ENCODE data around the gene BTBD6. TPM values are rescaled to one million over a fixed set of nuclear protein-coding genes. Genes with fewer than 3 reads are reported as not detected.

Gene BTBD6
- total and polyA plus RNA-seq, 2 of the 8 experiments (the other 6 are each of a cell fraction or from before 2014, with no cell fraction given) = 10.1 to 10.2 TPM

- H3K23ac ChIP-seq (ENCODE audit: insufficient read length) = no peak overlapping the region
- no peak overlapping the region for H3K14ac ChIP-seq (ENCODE audit: insufficient read length)
- no peak for TF ChIP-seq POLR2AphosphoS5 (IDR thresholded peaks at IDR 0.05; ENCODE audit: low read depth, low read length)
- TF ChIP-seq TEAD4 (IDR thresholded peaks at IDR 0.05; ENCODE audit: low read depth, low read length) = no peak
- no peak for TF ChIP-seq RNF2 (IDR thresholded peaks at IDR 0.05; ENCODE audit: borderline replicate concordance, low read depth, low read length, missing control alignments, poor library complexity, severe bottlenecking)
- TF ChIP-seq RFX5 (IDR thresholded peaks at IDR 0.05; ENCODE audit: borderline replicate concordance, low read depth, low read length) = no peak
- H3K4me2 ChIP-seq (ENCODE audit: insufficient read depth in 1 of 2, low read depth in 2 of 2, low read length in 2 of 2) = no peak overlapping the region
- no peak overlapping the region for H2BK20ac ChIP-seq (ENCODE audit: low read length)
- no peak overlapping the region for H3K27ac ChIP-seq (ENCODE audit: low read depth, low read length)
- no peak overlapping the region for H2BK120ac ChIP-seq (replicated peaks; ENCODE audit: low read depth, low read length)
- no peak overlapping the region for H2AK5ac ChIP-seq (ENCODE audit: low read depth, low read length)
- peaks cover 3% of the 10 kb centered on the region for H3K79me1 ChIP-seq (ENCODE audit: low read depth, low read length)
- H3K27me3 ChIP-seq (replicated peaks in 1 of 4; ENCODE audit: control insufficient read depth in 3 of 4, extremely low read depth in 1 of 4, insufficient read depth in 3 of 4, low read length in 3 of 4) = no peaks in the 10 kb centered on the region
- no peaks in the 10 kb centered on the region for H3K36me3 ChIP-seq (ENCODE audit: control insufficient read depth in 2 of 4, insufficient read depth in 4 of 4, low read length in 3 of 4)
- H3K4ac ChIP-seq (replicated peaks; ENCODE audit: insufficient read length, low read depth, low read length) = no peak overlapping the region
- CTCF ChIA-PET (ENCODE audit: partially characterized antibody) = interaction anchor here (0.7 to 1.3 kb wide), 7 partner anchors 9 to 104 kb away, joined by 3 to 7 read pairs (median 3); no protein-coding TSS in a partner anchor
- H3K79me2 ChIP-seq (ENCODE audit: control insufficient read depth in 1 of 2, insufficient read depth in 2 of 2, low read length in 2 of 2) = no peaks in the 10 kb centered on the region
- no peak overlapping the region for H4K5ac ChIP-seq (ENCODE audit: insufficient read length, low read depth, low read length)
- no peaks in the 10 kb centered on the region; a peak in 1 of 7 replicates for H3K4me1 ChIP-seq (replicated peaks in 1 of 4; ENCODE audit: control insufficient read depth in 3 of 4, insufficient read depth in 4 of 4, low read length in 3 of 4)
- DNase-seq (ENCODE audit: low read depth in 1 of 2, low spot score in 2 of 2) (no peak), FAIRE-seq (no peak)
- no peak overlapping the region for H2BK5ac ChIP-seq (ENCODE audit: low read depth, low read length)
- WGBS, 2 experiments (ENCODE audit: extremely low coverage in 1 of 2, insufficient coverage in 1 of 2, insufficient read length in 1 of 2, insufficient replicate concordance in 2 of 2, low coverage in 1 of 2, low lambda C conversion rate in 2 of 2, missing lambda C conversion rate in 1 of 2) = 94% methylated on average over 7 of the region's 7 CpGs; no CpG with 5 or more reads in 1 of the 2 experiments
- no peak overlapping the region for H4K8ac ChIP-seq (ENCODE audit: extremely low read depth, insufficient read depth, low read length)
- no peak overlapping the region for H2BK12ac ChIP-seq (ENCODE audit: low read depth, low read length)
- no peak overlapping the region for H2BK15ac ChIP-seq (ENCODE audit: low read length)
- no peak overlapping the region for H3K18ac ChIP-seq (ENCODE audit: extremely low read depth, low read length)
- no peaks in the 10 kb centered on the region for H3K9me3 ChIP-seq (ENCODE audit: insufficient read depth in 2 of 2, low read depth in 1 of 2, low read length in 1 of 2)
- no peak overlapping the region for H3K56ac ChIP-seq (replicated peaks; ENCODE audit: insufficient read length, low read depth, low read length)
- H3K4me3 ChIP-seq (ENCODE audit: extremely low read depth in 1 of 4, insufficient read depth in 2 of 4, low read depth in 3 of 4, low read length in 4 of 4) = no peak overlapping the region
- no peak overlapping the region for H2AFZ ChIP-seq (ENCODE audit: low read length)
- H4K20me1 ChIP-seq (replicated peaks in 1 of 2; ENCODE audit: control insufficient read depth in 1 of 2, insufficient read depth in 2 of 2, low read length in 2 of 2) = peaks cover 2 to 7% of the 10 kb centered on the region in 2 experiments
- H3K9ac ChIP-seq (replicated peaks in 1 of 4; ENCODE audit: extremely low read depth in 1 of 4, low read depth in 3 of 4, low read length in 3 of 4) = no peak overlapping the region
- POLR2A ChIA-PET (ENCODE audit: partially characterized antibody) = no interaction called here
- H4K91ac ChIP-seq (replicated peaks; ENCODE audit: insufficient read length, low read length) = no peak overlapping the region
- H3K23me2 ChIP-seq (ENCODE audit: low read depth, low read length) = no peaks in the 10 kb centered on the region
Observed at GRCh38 chr14:105258846-105259245, 10.5 kb downstream of the BTBD6 start.

All from H1 (cell line).